Activated naive CD8-positive, alpha-beta T cell treated with anti-CD3 and anti-CD28 coated beads for 36 hours (primary cell): ENCODE measurements around the gene COL9A3. TPM values are rescaled to one million over a fixed set of nuclear protein-coding genes. Genes with fewer than 3 reads are reported as not detected.
A peak's percentile ranks its signal among the peaks of the same experiment; 100 is the strongest.
"Not testable (repeated sequence)": the region's sequence is repeated elsewhere in the genome, so short reads cannot be mapped to it uniquely, and the experiment has no call there.

Source experiments
- DNase-seq: peaks from one replicate; pipeline ENCODE4 v3.0.0; 2021
- H3K27ac Mint-ChIP-seq: one replicate; pipeline ENCODE4 v1.8.0; 2022; ENCODE audit warnings: mild to moderate bottlenecking, moderate library complexity, mixed read lengths
- H3K27me3 Mint-ChIP-seq: one replicate; pipeline ENCODE4 v1.8.0; 2022; ENCODE audit warnings: mild to moderate bottlenecking, mixed read lengths
- H3K36me3 Mint-ChIP-seq: one replicate; pipeline ENCODE4 v1.8.0; 2021; ENCODE audit warnings: mild to moderate bottlenecking, mixed read lengths
- H3K4me1 Mint-ChIP-seq: one replicate; pipeline ENCODE4 v1.8.0; 2021; ENCODE audit warnings: mixed read lengths
- H3K4me3 Mint-ChIP-seq: one replicate; pipeline ENCODE4 v1.8.0; 2022; ENCODE audit warnings: mild to moderate bottlenecking, moderate library complexity, mixed read lengths
- H3K9me3 Mint-ChIP-seq: one replicate; pipeline ENCODE4 v1.8.0; 2022; ENCODE audit warnings: mixed read lengths
- total RNA-seq, 2 experiments: library from RNA; stranded (reverse); gene quantifications; one replicate each; pipeline ENCODE4 v1.2.3, GENCODE V29; 2021

The COL9A3 gene
- total RNA-seq, 2 experiments from 2014 or later: 0.35 to 1.0 TPM

DNA sequence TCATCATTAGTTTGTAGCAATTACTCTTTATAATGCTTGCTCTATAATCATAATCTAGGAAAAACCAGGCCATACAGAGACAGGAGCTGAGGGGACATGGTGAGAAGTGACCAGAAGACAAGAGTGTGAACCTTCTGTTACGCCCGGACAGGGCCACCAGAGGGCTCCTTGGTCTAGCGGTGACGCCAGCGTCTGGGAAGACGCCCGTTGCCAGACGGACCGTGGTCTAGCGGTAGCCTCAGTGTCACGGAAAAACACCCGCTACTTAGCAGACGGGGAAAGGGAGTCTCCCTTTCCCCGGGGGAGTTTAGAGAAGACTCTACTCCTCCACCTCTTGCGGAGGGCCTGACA is 56.8 kb downstream of the COL9A3 start:
- DNase-seq: peak; percentile 42
- peaks cover 13% of the 10 kb centered on the region for H3K4me1 Mint-ChIP-seq
- H3K27ac Mint-ChIP-seq, H3K4me3 Mint-ChIP-seq, H3K27me3 Mint-ChIP-seq, H3K36me3 Mint-ChIP-seq, H3K9me3 Mint-ChIP-seq: not testable (repeated sequence)

- Mint-ChIP-seq H3K27me3 (no peaks in the 10 kb centered on the region), H3K27ac (no peak overlapping the region), H3K4me3 (no peak overlapping the region), H3K4me1 (peaks cover 13% of the 10 kb centered on the region), H3K36me3 (no peaks in the 10 kb centered on the region), H3K9me3 (no peaks in the 10 kb centered on the region)
- no peak for DNase-seq
Observed at GRCh38 chr20:62874964-62875344, 58.1 kb downstream of the COL9A3 start.

DNA sequence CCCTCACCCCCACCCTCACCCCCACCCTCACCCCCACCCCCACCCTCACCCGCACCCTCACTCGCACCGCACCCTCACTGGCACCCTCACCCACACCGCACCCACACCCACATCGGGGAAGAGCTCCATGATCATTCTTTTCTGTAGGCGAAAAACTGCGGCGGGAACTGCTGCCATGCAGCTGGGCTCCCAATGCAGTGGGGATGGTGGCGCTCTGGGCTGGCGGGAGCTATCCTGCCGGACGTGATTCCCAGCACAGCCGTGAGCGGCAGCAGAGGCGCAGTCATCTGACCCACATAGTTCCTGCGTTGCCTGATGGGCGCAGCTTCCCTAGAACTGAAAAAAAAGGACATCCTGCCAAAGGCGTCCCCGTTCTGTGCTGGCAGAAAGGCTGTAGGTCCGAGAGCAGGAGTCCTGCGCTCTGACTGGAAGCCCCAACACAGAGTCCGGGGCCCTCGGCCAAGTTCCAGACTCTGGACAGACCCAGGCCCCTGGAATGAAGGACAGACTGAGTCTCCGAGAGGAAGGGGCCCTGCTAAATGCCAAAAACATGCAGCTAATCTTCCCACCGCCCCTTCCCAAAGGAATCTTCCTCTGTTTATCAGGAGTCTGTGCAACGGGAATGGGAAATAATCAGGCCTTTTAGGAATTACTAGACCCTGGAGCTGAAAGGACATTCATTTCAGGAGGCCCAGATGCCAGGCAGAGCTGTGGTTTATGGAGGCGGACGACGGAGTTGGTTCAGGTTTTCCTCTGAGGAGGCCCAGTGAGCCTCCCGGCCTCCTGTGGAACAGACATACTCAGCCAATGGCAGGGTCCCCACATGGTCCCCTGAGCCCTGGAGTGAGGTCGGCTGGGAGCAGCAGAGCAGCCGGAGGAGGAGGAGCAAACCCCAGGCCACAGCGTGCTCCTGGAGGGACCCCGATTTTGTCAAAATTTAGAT is 58.8 kb downstream of the COL9A3 start:
- H3K9me3 Mint-ChIP-seq: no peaks in the 10 kb centered on the region
- no peaks in the 10 kb centered on the region for H3K27me3 Mint-ChIP-seq
- no peaks in the 10 kb centered on the region for H3K36me3 Mint-ChIP-seq
- no peak for DNase-seq
- H3K4me3 Mint-ChIP-seq: no peak overlapping the region
- peaks cover 13% of the 10 kb centered on the region for H3K4me1 Mint-ChIP-seq
- H3K27ac Mint-ChIP-seq: no peak overlapping the region

DNA sequence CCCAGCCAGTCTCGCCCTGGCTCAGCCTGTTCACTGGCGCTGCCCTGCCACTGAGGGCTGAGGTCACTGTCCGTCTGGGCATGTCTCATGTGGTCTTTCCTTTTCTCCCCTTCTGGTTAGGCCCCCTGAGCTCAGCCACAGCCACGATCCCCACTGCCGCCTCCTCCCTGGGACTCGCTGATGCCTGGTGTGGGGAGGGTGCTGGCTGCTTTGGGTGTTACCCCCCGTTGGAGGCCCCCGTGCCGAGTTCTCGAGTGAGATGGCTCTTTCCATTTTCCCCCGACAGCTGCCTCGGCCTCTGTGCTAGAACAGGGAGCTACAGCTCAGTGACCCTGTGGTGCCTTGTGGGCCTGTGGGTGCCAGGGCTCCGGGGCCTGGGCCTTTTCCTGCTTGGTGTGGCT is 59.7 kb downstream of the COL9A3 start:
- H3K27ac Mint-ChIP-seq: peak overlapping the region; percentile 21
- peaks cover 13% of the 10 kb centered on the region for H3K4me1 Mint-ChIP-seq
- no peak for DNase-seq
- peaks cover 2% of the 10 kb centered on the region for H3K36me3 Mint-ChIP-seq
- no peaks in the 10 kb centered on the region for H3K27me3 Mint-ChIP-seq
- no peaks in the 10 kb centered on the region for H3K9me3 Mint-ChIP-seq
- H3K4me3 Mint-ChIP-seq: no peak overlapping the region

DNA sequence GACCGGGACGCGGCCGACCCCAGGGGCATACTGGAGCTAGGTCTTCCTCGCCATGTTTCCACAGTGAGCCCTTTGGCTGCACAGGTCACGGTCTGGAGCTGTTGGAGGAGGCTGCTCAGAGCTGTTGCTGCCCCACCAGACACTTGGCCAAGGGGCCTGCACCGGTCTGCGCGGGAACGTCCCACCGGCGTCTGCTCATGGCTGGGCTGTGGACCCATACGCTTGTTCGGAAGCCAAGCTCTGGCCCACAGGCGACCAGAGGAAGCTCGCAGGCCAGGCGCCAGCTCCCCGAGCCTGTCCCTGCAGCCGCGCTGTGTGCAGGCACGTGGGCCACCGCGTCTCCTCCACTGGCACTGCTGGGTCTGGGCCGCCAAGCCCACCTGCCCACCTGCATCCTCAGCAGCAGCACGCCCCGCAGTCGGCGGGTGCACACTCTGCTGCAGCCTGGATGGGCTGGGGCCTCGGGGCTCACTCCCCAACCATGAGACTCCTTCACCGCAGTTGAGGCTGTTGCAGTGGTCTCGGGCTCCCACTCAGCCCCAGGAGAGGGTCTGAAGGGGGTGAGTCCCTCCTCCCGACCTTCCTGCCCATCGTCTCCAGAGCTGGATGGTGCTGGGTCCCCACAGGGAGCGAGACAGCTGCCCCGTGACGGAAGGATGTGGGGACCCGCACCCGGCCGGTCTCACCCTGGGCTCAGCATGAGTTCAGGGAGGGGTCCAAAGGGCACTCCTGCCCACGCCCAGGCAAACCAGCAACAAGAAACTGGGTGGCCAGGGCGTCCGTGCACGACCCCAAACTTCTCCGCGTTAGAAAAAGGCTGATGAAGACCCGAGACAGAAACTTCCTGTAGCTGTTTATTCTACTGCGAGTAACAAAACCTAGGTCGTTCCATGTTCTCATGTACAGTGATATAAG is 60.3 kb downstream of the COL9A3 start:
- no peak for DNase-seq
- peaks cover 13% of the 10 kb centered on the region for H3K4me1 Mint-ChIP-seq
- H3K27ac Mint-ChIP-seq: peak overlapping the region; percentile 21
- no peaks in the 10 kb centered on the region for H3K27me3 Mint-ChIP-seq
- no peaks in the 10 kb centered on the region for H3K9me3 Mint-ChIP-seq
- H3K4me3 Mint-ChIP-seq: no peak overlapping the region
- peaks cover 2% of the 10 kb centered on the region for H3K36me3 Mint-ChIP-seq

DNA sequence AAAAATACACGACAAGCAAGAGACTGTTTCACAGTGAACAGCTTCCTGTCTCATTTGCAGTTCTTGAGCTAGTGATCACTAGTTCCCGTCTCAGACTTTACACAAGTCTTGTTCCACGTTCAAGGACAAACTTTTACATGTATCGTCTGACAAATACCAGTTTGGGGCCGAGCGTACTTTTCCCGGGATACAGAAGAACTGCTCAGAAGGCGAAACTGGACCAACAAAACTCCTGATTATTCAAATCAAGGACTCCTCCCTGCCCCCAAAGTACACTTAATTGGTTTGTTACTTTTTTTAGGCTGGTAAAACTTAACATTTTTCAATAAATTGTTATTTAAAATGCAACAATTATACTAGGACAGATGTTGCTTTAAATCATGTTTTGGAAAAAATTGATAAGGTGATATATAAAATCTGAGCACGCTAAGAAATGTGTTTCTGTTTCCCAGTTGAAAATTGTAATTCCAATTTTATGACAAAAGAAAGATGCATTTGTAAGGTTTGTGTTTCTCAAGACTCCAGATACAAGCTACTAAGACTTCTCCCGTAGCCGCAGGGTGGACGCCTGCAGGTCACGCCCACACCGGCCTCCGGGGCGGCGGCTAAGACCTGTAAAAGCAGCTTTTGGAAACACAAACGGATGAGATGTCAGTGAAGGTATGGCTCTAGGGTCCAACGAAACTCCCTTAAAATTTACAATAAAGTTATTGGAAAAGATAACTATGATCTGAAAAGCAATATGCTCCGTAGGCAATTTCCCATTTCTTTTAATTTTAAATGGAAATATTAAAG is 61.6 kb downstream of the COL9A3 start:
- Mint-ChIP-seq H3K27ac (no peak overlapping the region), H3K4me1 (peaks cover 12% of the 10 kb centered on the region), H3K36me3 (peaks cover 2% of the 10 kb centered on the region), H3K4me3 (no peak overlapping the region), H3K9me3 (no peaks in the 10 kb centered on the region), H3K27me3 (no peaks in the 10 kb centered on the region)
- DNase-seq: no peak

GRCh38 chr20:62879275-62880146 is 62.7 kb downstream of the COL9A3 start:
- Mint-ChIP-seq H3K9me3 (no peaks in the 10 kb centered on the region), H3K4me3 (no peak overlapping the region), H3K36me3 (peaks cover 2% of the 10 kb centered on the region), H3K4me1 (peaks cover 4% of the 10 kb centered on the region), H3K27me3 (no peaks in the 10 kb centered on the region), H3K27ac (no peak overlapping the region)
- no peak for DNase-seq

DNA sequence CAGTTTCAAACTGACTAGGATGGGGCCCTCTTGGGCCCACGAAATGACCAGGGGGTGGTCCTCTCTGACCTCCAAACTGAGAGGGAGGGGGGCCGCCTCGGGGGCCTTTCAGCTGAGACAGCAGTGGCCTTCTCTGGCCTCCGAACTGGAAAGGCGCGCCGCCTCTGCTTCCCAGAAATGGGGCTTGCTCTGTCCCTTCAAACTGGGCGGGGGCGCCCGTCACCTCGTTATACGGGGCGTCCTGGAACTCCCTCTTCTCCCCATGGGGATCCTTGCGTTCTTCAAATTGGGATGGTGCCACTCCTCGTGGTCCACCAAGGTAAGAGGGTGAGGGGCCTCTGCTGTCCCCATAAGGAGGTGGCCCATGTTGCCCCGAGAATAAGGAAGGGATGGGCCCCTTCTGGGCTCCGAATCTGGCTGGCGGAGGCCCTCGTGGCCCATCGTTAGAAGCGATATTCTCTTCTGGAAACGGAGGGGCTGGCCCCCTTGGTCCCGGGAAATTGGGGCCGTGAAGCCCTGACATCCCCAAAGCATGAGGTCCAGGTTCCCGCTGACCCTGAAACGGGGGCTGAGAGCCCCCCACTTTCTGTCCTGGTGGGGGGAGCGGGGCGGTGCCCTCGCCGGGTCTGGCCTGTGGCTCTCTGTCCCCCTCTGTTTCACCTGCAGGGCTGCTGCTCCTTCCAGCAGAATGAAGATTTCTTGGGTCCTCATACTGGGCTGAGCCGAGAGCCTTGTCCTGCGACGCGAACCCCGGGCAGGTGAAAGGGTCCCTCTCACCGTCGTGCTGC is 63.5 kb downstream of the COL9A3 start:
- H3K27ac Mint-ChIP-seq: no peak overlapping the region
- H3K4me3 Mint-ChIP-seq: no peak overlapping the region
- no peak for DNase-seq
- H3K36me3 Mint-ChIP-seq: peaks cover 2% of the 10 kb centered on the region
- peaks cover 2% of the 10 kb centered on the region for H3K4me1 Mint-ChIP-seq
- H3K9me3 Mint-ChIP-seq: no peaks in the 10 kb centered on the region
- H3K27me3 Mint-ChIP-seq: no peaks in the 10 kb centered on the region

- Mint-ChIP-seq H3K4me3 (no peak overlapping the region), H3K27me3 (no peaks in the 10 kb centered on the region), H3K9me3 (no peaks in the 10 kb centered on the region), H3K27ac (peak overlapping the region; percentile 26), H3K4me1 (peaks cover 2% of the 10 kb centered on the region), H3K36me3 (peaks cover 2% of the 10 kb centered on the region)
- no peak for DNase-seq
Observed at GRCh38 chr20:62880935-62881661, 64.2 kb downstream of the COL9A3 start.

DNA sequence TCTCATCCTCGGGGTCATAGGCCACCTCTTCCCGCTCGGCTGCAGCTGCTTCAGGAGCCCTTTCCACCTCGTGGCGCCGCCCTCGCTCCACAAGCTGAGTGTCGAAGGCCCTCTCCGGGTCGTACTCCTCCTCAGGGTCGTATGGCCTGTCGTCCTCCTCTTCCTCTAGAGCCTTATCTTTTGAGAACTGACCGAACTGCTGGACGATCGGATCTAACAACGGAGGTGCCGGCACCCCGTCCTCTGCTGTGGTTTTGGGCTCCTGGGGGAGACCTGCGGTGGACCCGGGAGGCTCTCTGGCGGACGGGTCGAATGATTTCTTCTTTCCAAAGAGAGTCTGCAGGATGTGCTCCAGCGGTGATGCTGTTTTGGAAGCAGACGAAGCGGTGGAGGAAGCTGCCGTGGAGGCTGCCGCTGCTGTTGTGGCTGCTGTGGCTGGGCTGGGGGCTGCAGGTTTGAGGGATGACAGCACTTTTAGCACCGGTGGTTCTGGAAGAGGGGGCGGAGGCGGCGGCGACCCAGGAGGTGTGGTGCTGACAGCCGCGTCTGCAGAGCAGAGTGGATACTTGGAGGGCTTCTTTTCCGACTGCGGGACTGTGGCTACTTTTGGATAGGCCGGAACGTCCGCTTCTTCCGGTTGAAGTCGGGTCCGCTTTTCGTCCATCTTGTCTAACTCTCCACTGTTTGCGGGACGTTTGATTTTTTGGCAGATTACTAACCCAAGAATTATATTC is 65.0 kb downstream of the COL9A3 start:
- no peak overlapping the region for H3K27ac Mint-ChIP-seq
- no peak overlapping the region for H3K4me3 Mint-ChIP-seq
- no peaks in the 10 kb centered on the region for H3K9me3 Mint-ChIP-seq
- peaks cover 5% of the 10 kb centered on the region for H3K36me3 Mint-ChIP-seq
- H3K27me3 Mint-ChIP-seq: no peaks in the 10 kb centered on the region
- no peak for DNase-seq
- H3K4me1 Mint-ChIP-seq: peaks cover 3% of the 10 kb centered on the region

DNA sequence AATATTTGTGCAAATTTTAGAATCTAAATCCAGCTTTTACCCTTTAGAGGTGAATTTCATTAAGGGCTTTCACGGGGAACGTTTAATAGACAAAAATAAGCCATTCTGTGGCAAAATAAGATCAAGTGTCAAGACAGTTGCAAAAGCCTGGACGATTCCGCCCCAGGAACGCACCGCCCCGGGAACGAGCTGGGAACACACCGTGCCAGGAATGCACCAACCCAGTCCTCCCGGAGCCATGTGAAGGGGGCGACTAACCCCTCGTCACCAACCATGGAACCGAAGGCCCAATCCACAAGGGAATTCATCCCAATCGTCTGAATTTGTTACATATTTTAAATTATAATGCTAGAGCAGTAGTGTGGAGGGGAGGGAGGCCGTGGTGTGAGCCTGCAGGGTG is 65.6 kb downstream of the COL9A3 start:
- Mint-ChIP-seq H3K27ac (no peak overlapping the region), H3K27me3 (no peaks in the 10 kb centered on the region), H3K36me3 (peaks cover 6% of the 10 kb centered on the region)

GRCh38 chr20:62884556-62884955 is 67.7 kb downstream of the COL9A3 start:
- Mint-ChIP-seq H3K9me3 (no peaks in the 10 kb centered on the region), H3K4me3 (no peak overlapping the region), H3K27ac (no peak overlapping the region), H3K27me3 (no peaks in the 10 kb centered on the region), H3K4me1 (peaks cover 7% of the 10 kb centered on the region), H3K36me3 (peaks cover 6% of the 10 kb centered on the region)
- no peak for DNase-seq

More for the DNA sequence above, 65.6 kb downstream of the COL9A3 start:
- H3K4me1 Mint-ChIP-seq: peaks cover 7% of the 10 kb centered on the region
- H3K9me3 Mint-ChIP-seq: no peaks in the 10 kb centered on the region
- no peak overlapping the region for H3K4me3 Mint-ChIP-seq
- no peak for DNase-seq
